HEK293T (cell line): Measurements from ENCODE around the gene DRD2.

Source experiments
- LEF1 ChIP-seq: fragments of 450-650 bp; IDR thresholded peaks from 2 replicates; pipeline ENCODE4 v1.6.1; 2017; ENCODE audit warnings: mild to moderate bottlenecking, borderline replicate concordance
- TARDBP ChIP-seq: fragments of 450-650 bp; IDR thresholded peaks from 2 replicates; pipeline ENCODE4 v1.6.1; 2016

DNA sequence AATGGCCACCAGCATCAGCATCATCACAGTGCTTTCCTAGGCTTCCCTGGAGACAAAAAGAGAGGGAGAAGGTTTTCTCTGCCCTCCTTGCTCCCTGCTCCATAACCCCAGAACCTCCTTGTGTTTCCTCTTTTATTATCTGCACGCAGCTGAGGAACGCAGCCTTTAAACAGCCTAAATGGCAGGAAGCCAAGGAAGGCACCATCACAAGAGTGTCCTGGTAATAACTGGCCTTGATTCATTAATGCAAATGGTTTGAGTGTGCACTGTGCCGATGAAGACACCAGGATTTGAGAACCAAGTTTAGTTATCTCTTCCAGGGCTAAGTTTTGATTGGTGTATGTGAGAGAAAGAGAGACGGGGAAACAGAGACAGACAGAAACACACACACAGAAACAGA, 29.4 kb upstream of the DRD2 start:
- TF ChIP-seq LEF1 (no peak), TARDBP (no peak)
